DND-41 (cell line): Measurements from ENCODE around the gene PTPRN2.
A peak's percentile ranks its signal among the peaks of the same experiment; 100 is the strongest.

Experiments used
- ATAC-seq: fragments of 200-7000 bp; cut with Tn5 transposase; 3 replicates; pipeline ENCODE4 v1.9.1; 2021; ENCODE audit warnings: low read depth; ENCODE audit not compliant: insufficient read depth
- DNase-seq: peaks from one replicate; pipeline ENCODE4 v3.0.0-alpha.2; 2020
- H2AFZ ChIP-seq: 2 replicates; pipeline ENCODE4 v1.6.0; 2012; ENCODE audit warnings: low read depth, low read length
- H3K27ac ChIP-seq: 2 replicates; pipeline ENCODE4 v1.5.1; 2012; ENCODE audit warnings: low read length, inconsistent platforms
- H3K27me3 ChIP-seq: fragments of 200-600 bp; sonication (generic); 2 replicates; pipeline ENCODE4 v1.6.0; 2012; ENCODE audit warnings: low read length, mild to moderate bottlenecking, inconsistent platforms; ENCODE audit not compliant: insufficient read depth, poor library complexity
- H3K36me3 ChIP-seq: 2 replicates; pipeline ENCODE4 v1.5.1; 2012; ENCODE audit warnings: low read length, inconsistent platforms; ENCODE audit not compliant: insufficient read depth
- H3K4me1 ChIP-seq: 2 replicates; pipeline ENCODE4 v1.5.1; 2012; ENCODE audit warnings: mild to moderate bottlenecking, low read length; ENCODE audit not compliant: insufficient read depth
- H3K4me2 ChIP-seq: 2 replicates; pipeline ENCODE4 v1.6.0; 2012; ENCODE audit warnings: mild to moderate bottlenecking, moderate library complexity, low read length, inconsistent platforms; ENCODE audit not compliant: insufficient read depth
- H3K4me3 ChIP-seq, 2 experiments: fragments of 200-600 bp in 1 of 2; shearing (Covaris generic) in 1 of 2; 2 replicates each; pipeline ENCODE4 v1.5.1; 2012 to 2016; ENCODE audit warnings: inconsistent platforms in 2 of 2, low read length in 2 of 2, mild to moderate bottlenecking in 2 of 2, low read depth in 1 of 2, moderate library complexity in 1 of 2
- H3K79me2 ChIP-seq: 2 replicates; pipeline ENCODE4 v1.6.0; 2012; ENCODE audit warnings: low read length, inconsistent platforms; ENCODE audit not compliant: insufficient read depth
- H3K9ac ChIP-seq: 2 replicates; pipeline ENCODE4 v1.6.0; 2012; ENCODE audit warnings: low read depth, mild to moderate bottlenecking, inconsistent platforms, low read length, moderate library complexity
- H3K9me3 ChIP-seq: 2 replicates; pipeline ENCODE4 v1.5.1; 2012; ENCODE audit warnings: low read length, moderate library complexity, mild to moderate bottlenecking, inconsistent platforms; ENCODE audit not compliant: insufficient read depth, severe bottlenecking
- H4K20me1 ChIP-seq: 2 replicates; pipeline ENCODE4 v1.6.0; 2012; ENCODE audit warnings: low read length; ENCODE audit not compliant: insufficient read depth
- CTCF ChIP-seq: IDR thresholded peaks from 2 replicates; pipeline ENCODE4 v1.5.1; 2012; ENCODE audit warnings: borderline replicate concordance, low read length, moderate library complexity, mild to moderate bottlenecking; ENCODE audit not compliant: poor library complexity, severe bottlenecking; ENCODE audit errors: extremely low read depth
- EZH2 ChIP-seq: IDR thresholded peaks from 3 replicates; pipeline ENCODE4 v1.6.1; 2012; ENCODE audit warnings: borderline replicate concordance, low read depth, mild to moderate bottlenecking, moderate library complexity, low read length, inconsistent platforms; ENCODE audit not compliant: severe bottlenecking

PTPRN2 gene

GRCh38 chr7:157693521-157694375, 893.9 kb downstream of the PTPRN2 start:
- no peak overlapping the region for H3K4me3 ChIP-seq
- ATAC-seq (no peak), DNase-seq (no peak)
- no peaks in the 10 kb centered on the region for H3K27me3 ChIP-seq
- peaks cover 18% of the 10 kb centered on the region; the same call in 1 of the 2 replicates for H3K36me3 ChIP-seq
- TF ChIP-seq CTCF: no peak
- no peaks in the 10 kb centered on the region for H3K9me3 ChIP-seq
- no peak overlapping the region for H2AFZ ChIP-seq
- peaks cover 34% of the 10 kb centered on the region for H3K4me1 ChIP-seq
- peaks cover 19% of the 10 kb centered on the region for H3K79me2 ChIP-seq
- H3K4me2 ChIP-seq: no peak overlapping the region
- H3K27ac ChIP-seq: no peak overlapping the region
- no peak overlapping the region for H3K9ac ChIP-seq
- H4K20me1 ChIP-seq: peaks cover 8% of the 10 kb centered on the region; the same call in 1 of the 2 replicates

- peaks cover 40% of the 10 kb centered on the region for H3K4me1 ChIP-seq
- H3K9ac ChIP-seq: no peak overlapping the region
- H3K27me3 ChIP-seq: no peaks in the 10 kb centered on the region
- H3K27ac ChIP-seq: no peak overlapping the region
- DNase-seq (no peak), ATAC-seq (no peak)
- no peaks in the 10 kb centered on the region for H3K9me3 ChIP-seq
- no peak overlapping the region for H3K4me3 ChIP-seq
- TF ChIP-seq CTCF (no peak), EZH2 (no peak)
- H4K20me1 ChIP-seq: peaks cover 15% of the 10 kb centered on the region; the same call in 1 of the 2 replicates
- no peak overlapping the region for H2AFZ ChIP-seq
- H3K4me2 ChIP-seq: no peak overlapping the region
- H3K79me2 ChIP-seq: peaks cover 26% of the 10 kb centered on the region
- peaks cover 24% of the 10 kb centered on the region for H3K36me3 ChIP-seq
Measured at GRCh38 chr7:157693071-157693520, 894.5 kb downstream of the PTPRN2 start.

GRCh38 chr7:157692460-157693011, 895.1 kb downstream of the PTPRN2 start:
- H3K27ac ChIP-seq: peak overlapping the region; percentile 92
- peak overlapping the region; percentile 45 for H2AFZ ChIP-seq
- DNase-seq: no peak
- peaks cover 15% of the 10 kb centered on the region; the same call in 1 of the 2 replicates for H4K20me1 ChIP-seq
- H3K79me2 ChIP-seq: peaks cover 31% of the 10 kb centered on the region
- H3K4me1 ChIP-seq: peaks cover 46% of the 10 kb centered on the region
- H3K36me3 ChIP-seq: peaks cover 29% of the 10 kb centered on the region
- peak overlapping the region; percentile 85 for H3K4me2 ChIP-seq
- TF ChIP-seq CTCF (no peak), EZH2 (no peak)
- H3K4me3 ChIP-seq: peak overlapping the region in 1 of 2 experiments; percentile 91; a peak in 1 of 4 replicates
- peak overlapping the region; percentile 83 for H3K9ac ChIP-seq
- no peaks in the 10 kb centered on the region for H3K9me3 ChIP-seq
- no peak for ATAC-seq
- H3K27me3 ChIP-seq: no peaks in the 10 kb centered on the region
